OCI-LY3 (cell line): ENCODE measurements around the gene UBQLN4.

ENCODE experiments used
- CTCF ChIP-seq: fragments of 200-600, 300-600 bp; sonication (generic); IDR thresholded peaks from 2 replicates; pipeline ENCODE4 v1.5.1; 2014; ENCODE audit warnings: antibody characterized with exemption, low read length, low read depth
- EZH2phosphoT487 ChIP-seq: fragments of 200-600 bp; shearing (Covaris generic); IDR thresholded peaks from 2 replicates; pipeline ENCODE4 v1.6.1; 2018; ENCODE audit warnings: antibody characterized with exemption, mixed run types, low read depth

DNA sequence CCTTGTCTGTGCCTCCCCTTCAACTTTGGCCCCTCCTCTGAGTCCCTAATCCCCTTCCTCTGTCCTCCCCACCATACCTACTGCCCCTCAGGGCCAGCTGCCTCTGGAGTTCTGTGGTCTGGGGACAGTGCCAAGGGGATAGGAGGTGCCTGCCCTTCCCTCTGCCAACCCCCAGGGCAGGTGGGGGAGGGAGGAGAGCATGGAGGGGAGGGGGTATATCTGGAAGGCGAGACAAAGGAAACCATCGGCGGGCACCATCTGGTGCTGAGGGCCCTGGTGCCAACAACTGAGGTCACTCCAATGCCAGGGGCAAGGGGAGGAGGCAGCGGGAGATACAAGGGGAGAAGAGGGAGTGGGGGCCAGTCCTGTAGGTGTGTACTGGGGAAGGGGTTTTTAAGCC is 16.9 kb upstream of the UBQLN4 start:
- TF ChIP-seq CTCF (no peak), EZH2phosphoT487 (no peak)
